Measurements from ENCODE around the gene MGAT5. TPM values are rescaled to one million over a fixed set of nuclear protein-coding genes. Genes with fewer than 3 reads are reported as not detected.

Gene MGAT5
- total RNA-seq, 1 donor from 2014 or later = 58.8 TPM

GRCh38 chr2:134299334-134299733 is 45.5 kb downstream of the MGAT5 start:
- Mint-ChIP-seq H3K36me3 (ENCODE audit: unreplicated experiment) (no peaks in the 10 kb centered on the region), H3K4me1 (ENCODE audit: low read depth, unreplicated experiment) (no peaks in the 10 kb centered on the region), H3K4me3 (ENCODE audit: unreplicated experiment) (no peak overlapping the region), H3K27ac (ENCODE audit: unreplicated experiment) (no peak overlapping the region), H3K9me3 (ENCODE audit: unreplicated experiment) (no peaks in the 10 kb centered on the region), H3K27me3 (ENCODE audit: unreplicated experiment) (no peaks in the 10 kb centered on the region)
- no peak for TF ChIP-seq CTCF (IDR thresholded peaks at IDR 0.05; ENCODE audit: partially characterized antibody, unreplicated experiment)
- no peak for DNase-seq

GRCh38 chr2:134300585-134300984 is 46.7 kb downstream of the MGAT5 start:
- Mint-ChIP-seq H3K36me3 (ENCODE audit: unreplicated experiment) (no peaks in the 10 kb centered on the region), H3K9me3 (ENCODE audit: unreplicated experiment) (no peaks in the 10 kb centered on the region), H3K4me3 (ENCODE audit: unreplicated experiment) (no peak overlapping the region), H3K27ac (ENCODE audit: unreplicated experiment) (no peak overlapping the region), H3K27me3 (ENCODE audit: unreplicated experiment) (no peaks in the 10 kb centered on the region), H3K4me1 (ENCODE audit: low read depth, unreplicated experiment) (no peaks in the 10 kb centered on the region)
- DNase-seq = no peak
- no peak for TF ChIP-seq CTCF (IDR thresholded peaks at IDR 0.05; ENCODE audit: partially characterized antibody, unreplicated experiment)

- DNase-seq = no peak
- Mint-ChIP-seq H3K9me3 (ENCODE audit: unreplicated experiment) (no peaks in the 10 kb centered on the region), H3K27ac (ENCODE audit: unreplicated experiment) (no peak overlapping the region), H3K4me3 (ENCODE audit: unreplicated experiment) (no peak overlapping the region), H3K27me3 (ENCODE audit: unreplicated experiment) (no peaks in the 10 kb centered on the region), H3K4me1 (ENCODE audit: low read depth, unreplicated experiment) (no peaks in the 10 kb centered on the region), H3K36me3 (ENCODE audit: unreplicated experiment) (no peaks in the 10 kb centered on the region)
- TF ChIP-seq CTCF (IDR thresholded peaks at IDR 0.05; ENCODE audit: partially characterized antibody, unreplicated experiment) = no peak
Observed at GRCh38 chr2:134301099-134301927, 47.4 kb downstream of the MGAT5 start.

GRCh38 chr2:134301928-134302260 is 48.0 kb downstream of the MGAT5 start:
- H3K36me3 Mint-ChIP-seq (ENCODE audit: unreplicated experiment) = no peaks in the 10 kb centered on the region
- DNase-seq = no peak
- no peaks in the 10 kb centered on the region for H3K9me3 Mint-ChIP-seq (ENCODE audit: unreplicated experiment)
- no peaks in the 10 kb centered on the region for H3K4me1 Mint-ChIP-seq (ENCODE audit: low read depth, unreplicated experiment)
- TF ChIP-seq CTCF (IDR thresholded peaks at IDR 0.05; ENCODE audit: partially characterized antibody, unreplicated experiment) = no peak
- H3K4me3 Mint-ChIP-seq (ENCODE audit: unreplicated experiment) = no peak overlapping the region
- no peaks in the 10 kb centered on the region for H3K27me3 Mint-ChIP-seq (ENCODE audit: unreplicated experiment)
- no peak overlapping the region for H3K27ac Mint-ChIP-seq (ENCODE audit: unreplicated experiment)

GRCh38 chr2:134304394-134305108 is 50.7 kb downstream of the MGAT5 start:
- Mint-ChIP-seq H3K9me3 (ENCODE audit: unreplicated experiment) (no peaks in the 10 kb centered on the region), H3K27ac (ENCODE audit: unreplicated experiment) (no peak overlapping the region), H3K36me3 (ENCODE audit: unreplicated experiment) (no peaks in the 10 kb centered on the region), H3K4me1 (ENCODE audit: low read depth, unreplicated experiment) (no peaks in the 10 kb centered on the region), H3K4me3 (ENCODE audit: unreplicated experiment) (no peak overlapping the region), H3K27me3 (ENCODE audit: unreplicated experiment) (no peaks in the 10 kb centered on the region)
- DNase-seq = no peak
- no peak for TF ChIP-seq CTCF (IDR thresholded peaks at IDR 0.05; ENCODE audit: partially characterized antibody, unreplicated experiment)

Data from glutamatergic neuron (in vitro differentiated cells).